NB4 (cell line): ENCODE data around the gene STX4.
"Not testable (repeated sequence)": the region's sequence is repeated elsewhere in the genome, so short reads cannot be mapped to it uniquely, and the experiment has no call there.

Experiments used
- MYC ChIP-seq: IDR thresholded peaks from 2 replicates; pipeline ENCODE4 v1.6.1; 2011; ENCODE audit warnings: low read depth, low read length
- POLR2A ChIP-seq: IDR thresholded peaks from 2 replicates; pipeline ENCODE4 v1.6.1; 2011; ENCODE audit warnings: mild to moderate bottlenecking; ENCODE audit not compliant: insufficient read length; ENCODE audit errors: extremely low read depth
- TF ChIP-seq, protein P1 (sequence below): IDR thresholded peaks from one replicate; pipeline ENCODE4 v1.5.1; 2012; ENCODE audit warnings: low read depth, low read length
- TF ChIP-seq, protein P2 (sequence below): IDR thresholded peaks from 2 replicates; pipeline ENCODE4 v1.6.1; 2011; ENCODE audit warnings: low read depth, low read length

DNA sequence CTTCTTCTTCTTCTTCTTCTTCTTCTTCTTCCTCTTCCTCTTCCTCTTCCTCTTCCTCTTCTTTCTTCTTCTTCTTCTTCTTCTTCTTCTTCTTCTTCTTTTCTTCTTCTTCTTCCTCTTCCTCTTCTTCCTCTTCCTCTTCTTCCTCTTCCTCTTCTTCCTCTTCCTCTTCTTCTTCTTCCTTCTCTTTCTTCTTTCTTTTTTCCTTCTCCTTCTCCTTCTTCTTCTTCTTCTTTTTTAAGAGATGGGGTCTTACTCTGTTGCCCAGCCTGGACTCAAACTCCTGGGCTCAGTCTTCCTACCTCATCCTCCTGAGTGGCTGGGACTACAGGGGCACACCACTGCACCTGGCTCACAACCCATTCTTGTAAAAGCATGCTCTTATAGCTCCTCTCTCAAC is 20.1 kb upstream of the STX4 start:
- TF ChIP-seq POLR2A, MYC: not testable (repeated sequence)
- TF ChIP-seq, protein P1, sequence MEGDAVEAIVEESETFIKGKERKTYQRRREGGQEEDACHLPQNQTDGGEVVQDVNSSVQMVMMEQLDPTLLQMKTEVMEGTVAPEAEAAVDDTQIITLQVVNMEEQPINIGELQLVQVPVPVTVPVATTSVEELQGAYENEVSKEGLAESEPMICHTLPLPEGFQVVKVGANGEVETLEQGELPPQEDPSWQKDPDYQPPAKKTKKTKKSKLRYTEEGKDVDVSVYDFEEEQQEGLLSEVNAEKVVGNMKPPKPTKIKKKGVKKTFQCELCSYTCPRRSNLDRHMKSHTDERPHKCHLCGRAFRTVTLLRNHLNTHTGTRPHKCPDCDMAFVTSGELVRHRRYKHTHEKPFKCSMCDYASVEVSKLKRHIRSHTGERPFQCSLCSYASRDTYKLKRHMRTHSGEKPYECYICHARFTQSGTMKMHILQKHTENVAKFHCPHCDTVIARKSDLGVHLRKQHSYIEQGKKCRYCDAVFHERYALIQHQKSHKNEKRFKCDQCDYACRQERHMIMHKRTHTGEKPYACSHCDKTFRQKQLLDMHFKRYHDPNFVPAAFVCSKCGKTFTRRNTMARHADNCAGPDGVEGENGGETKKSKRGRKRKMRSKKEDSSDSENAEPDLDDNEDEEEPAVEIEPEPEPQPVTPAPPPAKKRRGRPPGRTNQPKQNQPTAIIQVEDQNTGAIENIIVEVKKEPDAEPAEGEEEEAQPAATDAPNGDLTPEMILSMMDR, result not testable (repeated sequence)
- TF ChIP-seq, protein P2, sequence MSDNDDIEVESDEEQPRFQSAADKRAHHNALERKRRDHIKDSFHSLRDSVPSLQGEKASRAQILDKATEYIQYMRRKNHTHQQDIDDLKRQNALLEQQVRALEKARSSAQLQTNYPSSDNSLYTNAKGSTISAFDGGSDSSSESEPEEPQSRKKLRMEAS, result not testable (repeated sequence)
